DMS79 treated with DMSO at 0.1 percent for 48 hours (cell line): ENCODE data around the gene ARHGEF37.
"Not testable (repeated sequence)": the region's sequence is repeated elsewhere in the genome, so short reads cannot be mapped to it uniquely, and the experiment has no call there.

Experiments
- DNase-seq: peaks from one replicate; lab custom pipeline; 2025; lab: John Stamatoyannopoulos, UW

The ARHGEF37 gene

GRCh38 chr5:149647334-149647733 is 66.0 kb downstream of the ARHGEF37 start:
- DNase-seq: no peak

- DNase-seq: not testable (repeated sequence)
These were observed 67.4 kb downstream of the ARHGEF37 start for GRCh38 chr5:149648464-149649393.

- not testable (repeated sequence) for DNase-seq
These were observed 68.4 kb downstream of the ARHGEF37 start for GRCh38 chr5:149649730-149650129.

- no peak for DNase-seq
These were observed 70.4 kb downstream of the ARHGEF37 start for GRCh38 chr5:149651686-149652085.

GRCh38 chr5:149652697-149653096 is 71.4 kb downstream of the ARHGEF37 start:
- DNase-seq: no peak

- no peak for DNase-seq
These were observed 72.9 kb downstream of the ARHGEF37 start for GRCh38 chr5:149654231-149654630.

GRCh38 chr5:149654883-149655505 is 73.7 kb downstream of the ARHGEF37 start:
- DNase-seq: no peak

- peak; percentile 23 for DNase-seq
These were observed 75.4 kb downstream of the ARHGEF37 start for GRCh38 chr5:149656576-149657182.

- no peak for DNase-seq
These were observed 76.0 kb downstream of the ARHGEF37 start for GRCh38 chr5:149657324-149657723.

GRCh38 chr5:149658299-149658698 is 77.0 kb downstream of the ARHGEF37 start:
- no peak for DNase-seq

GRCh38 chr5:149664083-149664482 is 82.8 kb downstream of the ARHGEF37 start:
- no peak for DNase-seq

GRCh38 chr5:149664666-149665415 is 83.5 kb downstream of the ARHGEF37 start:
- DNase-seq: no peak

GRCh38 chr5:149665416-149666175 is 84.3 kb downstream of the ARHGEF37 start:
- DNase-seq: no peak

GRCh38 chr5:149666212-149666852 is 85.0 kb downstream of the ARHGEF37 start:
- no peak for DNase-seq

GRCh38 chr5:149667084-149667828 is 86.0 kb downstream of the ARHGEF37 start:
- no peak for DNase-seq

- DNase-seq: no peak
These were observed 86.6 kb downstream of the ARHGEF37 start for GRCh38 chr5:149667829-149668330.

- DNase-seq: not testable (repeated sequence)
These were observed 88.0 kb downstream of the ARHGEF37 start for GRCh38 chr5:149669273-149669672.

GRCh38 chr5:149671544-149671943 is 90.2 kb downstream of the ARHGEF37 start:
- no peak for DNase-seq

- no peak for DNase-seq
These were observed 91.6 kb downstream of the ARHGEF37 start for GRCh38 chr5:149672701-149673476.
